T-helper 1 cell treated with Interleukin-12 subunit alpha and Interleukin-12 subunit beta and Interleukin-4 antibody, amounts not matched to agents 30 μg/mL and 1 μg/mL, for 36 hours (primary cell): ENCODE data around the gene FNDC3B.

ENCODE experiments used
- H3K27ac Mint-ChIP-seq: one replicate; pipeline ENCODE4 v1.8.0; 2021; ENCODE audit warnings: mild to moderate bottlenecking, mixed read lengths
- H3K27me3 Mint-ChIP-seq: one replicate; pipeline ENCODE4 v1.8.0; 2021; ENCODE audit warnings: low read depth, mixed read lengths
- H3K36me3 Mint-ChIP-seq: one replicate; pipeline ENCODE4 v1.8.0; 2021; ENCODE audit warnings: low read depth, mixed read lengths
- H3K4me1 Mint-ChIP-seq: one replicate; pipeline ENCODE4 v1.8.0; 2021; ENCODE audit warnings: low read depth, mixed read lengths
- H3K4me3 Mint-ChIP-seq: one replicate; pipeline ENCODE4 v1.8.0; 2021; ENCODE audit warnings: mild to moderate bottlenecking, moderate library complexity, mixed read lengths
- H3K9me3 Mint-ChIP-seq: one replicate; pipeline ENCODE4 v1.8.0; 2021; ENCODE audit warnings: mixed read lengths

FNDC3B gene

DNA sequence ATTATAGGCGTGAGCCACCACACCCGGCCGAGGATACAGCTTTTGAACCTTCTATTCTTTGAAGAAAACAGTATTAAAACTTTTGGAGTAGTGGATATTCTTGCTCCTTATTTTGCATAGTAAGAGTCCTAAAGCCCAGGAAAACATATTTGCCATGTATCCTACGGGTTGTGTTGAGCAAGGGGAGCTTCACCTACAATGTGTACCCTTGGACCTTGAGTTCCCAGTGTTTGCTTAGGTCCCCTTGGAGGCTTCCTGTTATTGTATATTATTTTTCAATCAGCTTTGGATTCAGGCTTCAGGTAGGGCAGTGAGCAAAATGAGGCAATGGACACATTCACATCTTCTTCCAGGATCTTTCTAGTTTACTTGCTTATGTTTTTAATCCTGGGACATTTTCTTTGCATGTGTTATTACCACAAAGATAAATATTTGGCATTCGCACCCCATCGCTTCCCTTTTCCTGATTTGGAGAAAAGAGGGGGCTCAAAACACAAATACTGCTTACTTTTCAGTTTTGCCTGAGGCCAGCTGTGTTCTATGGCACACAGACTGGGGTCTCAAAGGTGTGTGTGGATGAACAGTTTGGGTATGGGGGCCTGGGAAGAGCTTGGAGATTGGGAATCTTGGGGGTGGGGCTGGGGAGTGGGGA, 88.7 kb downstream of the FNDC3B start:
- H3K9me3 Mint-ChIP-seq, result peaks cover 9% of the 10 kb centered on the region
- H3K4me1 Mint-ChIP-seq, result peaks cover 27% of the 10 kb centered on the region
- H3K4me3 Mint-ChIP-seq, result no peak overlapping the region
- no peak overlapping the region for H3K27ac Mint-ChIP-seq
- peaks cover 35% of the 10 kb centered on the region for H3K36me3 Mint-ChIP-seq
- H3K27me3 Mint-ChIP-seq, result no peaks in the 10 kb centered on the region

DNA sequence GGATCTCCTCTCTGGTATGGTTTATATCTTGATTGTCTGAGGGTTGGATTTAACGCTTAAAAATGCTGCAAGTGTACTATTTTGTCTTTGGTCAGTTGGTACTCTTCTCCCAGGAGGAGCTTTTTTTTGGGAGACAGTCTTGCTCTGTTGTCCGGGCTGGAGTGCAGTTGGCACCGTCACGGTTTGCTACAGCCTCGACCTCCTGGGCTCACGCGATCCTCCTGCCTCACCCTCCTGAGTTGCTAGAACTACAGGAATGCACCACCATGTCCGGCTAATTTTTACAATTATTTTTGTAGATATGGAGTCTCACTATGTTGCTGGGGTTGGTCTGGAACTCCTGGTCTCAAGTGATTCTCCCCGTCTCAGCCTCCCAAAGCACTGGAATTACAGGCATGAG, 89.5 kb downstream of the FNDC3B start:
- H3K4me3 Mint-ChIP-seq, result no peak overlapping the region
- H3K27me3 Mint-ChIP-seq, result no peaks in the 10 kb centered on the region
- peaks cover 36% of the 10 kb centered on the region for H3K36me3 Mint-ChIP-seq
- H3K9me3 Mint-ChIP-seq, result peaks cover 9% of the 10 kb centered on the region
- peaks cover 33% of the 10 kb centered on the region for H3K4me1 Mint-ChIP-seq
- H3K27ac Mint-ChIP-seq, result no peak overlapping the region

DNA sequence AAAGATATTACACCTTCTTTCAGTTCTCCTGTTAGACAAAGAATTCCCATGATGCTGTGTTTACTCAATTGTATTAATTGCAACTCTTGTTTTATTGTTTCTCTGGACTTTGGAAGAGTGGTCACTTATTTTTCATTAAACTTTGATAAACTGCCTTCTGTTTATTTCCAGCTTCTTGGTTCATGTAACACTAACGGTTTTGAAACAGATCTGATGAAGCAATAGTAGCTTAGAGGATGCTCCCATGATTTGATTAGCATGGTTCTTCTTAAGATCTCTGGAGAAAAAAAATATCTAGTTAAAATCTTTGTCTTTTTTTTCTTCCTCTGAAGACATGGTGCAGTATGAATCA, 90.1 kb downstream of the FNDC3B start:
- H3K27me3 Mint-ChIP-seq, result no peaks in the 10 kb centered on the region
- H3K4me1 Mint-ChIP-seq, result peaks cover 39% of the 10 kb centered on the region
- peaks cover 39% of the 10 kb centered on the region for H3K36me3 Mint-ChIP-seq
- no peak overlapping the region for H3K4me3 Mint-ChIP-seq
- H3K27ac Mint-ChIP-seq, result peak overlapping the region; percentile 86
- peaks cover 9% of the 10 kb centered on the region for H3K9me3 Mint-ChIP-seq

DNA sequence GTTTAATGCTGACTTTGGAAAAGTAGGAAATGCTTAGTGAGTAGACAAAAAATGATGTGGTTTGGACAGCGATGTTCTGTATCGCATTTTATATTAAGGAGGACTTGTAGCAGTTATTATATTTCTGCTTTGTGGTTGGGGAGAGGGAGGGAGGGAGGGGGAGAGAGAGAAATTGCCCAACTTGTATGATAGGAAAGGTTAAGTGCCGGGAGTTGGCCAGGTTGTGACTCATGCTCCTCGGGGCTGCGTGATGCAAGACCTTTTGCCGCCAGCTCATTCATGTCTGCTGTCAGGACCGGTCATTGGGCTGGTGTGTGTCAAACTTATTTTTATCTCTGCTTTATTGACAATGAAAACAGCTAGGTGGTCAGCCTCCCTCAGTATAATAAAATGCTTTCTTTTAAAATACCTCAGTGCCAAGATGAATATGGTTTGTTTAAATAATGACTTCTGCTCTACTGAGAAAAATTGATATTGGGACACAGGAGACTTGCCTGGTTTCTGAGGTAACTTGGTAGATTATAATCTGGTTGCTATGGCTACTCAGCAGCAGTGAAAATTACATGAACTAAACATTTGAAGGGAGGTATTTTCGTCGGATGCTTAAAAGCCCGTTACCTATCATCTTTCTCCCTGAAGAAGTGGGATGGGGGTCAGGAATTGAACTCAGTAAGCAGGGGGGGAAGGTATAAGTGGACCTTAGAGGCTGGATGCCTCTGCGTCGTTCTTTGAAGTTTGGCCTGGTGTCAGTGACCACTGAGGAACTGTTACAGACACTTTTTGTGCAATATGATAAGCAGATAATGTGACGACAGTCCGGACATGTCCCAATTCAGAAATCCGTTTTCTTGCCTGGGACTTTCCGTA, 90.7 kb downstream of the FNDC3B start:
- H3K4me1 Mint-ChIP-seq, result peaks cover 40% of the 10 kb centered on the region
- no peaks in the 10 kb centered on the region for H3K27me3 Mint-ChIP-seq

DNA sequence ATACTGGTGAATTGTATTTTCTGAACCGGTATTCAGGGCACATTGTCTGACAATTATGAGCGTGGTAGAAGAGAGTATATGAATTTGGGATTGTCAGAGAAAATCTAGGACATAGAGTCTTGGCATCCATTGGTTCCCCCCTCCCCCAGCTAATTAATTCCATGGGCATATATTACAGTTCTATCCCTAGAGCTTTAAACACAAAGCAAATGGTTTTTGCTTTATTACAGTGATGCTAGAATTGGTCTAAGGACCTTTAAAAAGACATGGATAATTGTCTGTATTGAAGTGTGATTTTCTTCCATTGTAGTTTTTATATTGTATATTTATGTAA, 91.3 kb downstream of the FNDC3B start:
- H3K36me3 Mint-ChIP-seq, result peaks cover 33% of the 10 kb centered on the region
- no peaks in the 10 kb centered on the region for H3K27me3 Mint-ChIP-seq
- H3K4me3 Mint-ChIP-seq, result no peak overlapping the region
- peaks cover 45% of the 10 kb centered on the region for H3K4me1 Mint-ChIP-seq
- peaks cover 9% of the 10 kb centered on the region for H3K9me3 Mint-ChIP-seq
- no peak overlapping the region for H3K27ac Mint-ChIP-seq

More for the DNA sequence above, 90.7 kb downstream of the FNDC3B start:
- peak overlapping the region; percentile 32 for H3K4me3 Mint-ChIP-seq
- peaks cover 9% of the 10 kb centered on the region for H3K9me3 Mint-ChIP-seq
- H3K36me3 Mint-ChIP-seq, result peaks cover 33% of the 10 kb centered on the region
- peak overlapping the region; percentile 86 for H3K27ac Mint-ChIP-seq

DNA sequence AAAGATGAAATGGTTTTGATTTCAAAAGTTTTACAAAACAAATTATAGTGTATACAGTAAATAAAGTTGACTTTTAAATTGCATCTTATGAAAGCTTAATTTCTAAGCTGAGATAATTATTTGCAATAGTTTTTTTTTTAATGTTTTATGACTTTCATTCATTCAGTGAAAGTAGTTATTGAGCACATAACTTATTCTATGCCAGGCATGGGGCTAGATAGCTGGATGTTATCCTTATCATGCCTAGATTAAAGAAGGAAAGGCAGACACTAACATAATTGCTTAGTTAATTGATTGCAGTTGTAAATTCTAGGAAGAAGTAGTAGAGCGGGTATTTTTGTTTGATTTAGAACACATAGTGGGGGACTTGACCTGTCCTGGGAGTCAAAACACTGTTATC, 92.4 kb downstream of the FNDC3B start:
- Mint-ChIP-seq H3K27ac (peak overlapping the region; percentile 67), H3K9me3 (peaks cover 9% of the 10 kb centered on the region), H3K4me1 (peaks cover 52% of the 10 kb centered on the region), H3K4me3 (peak overlapping the region; percentile 2), H3K27me3 (no peaks in the 10 kb centered on the region), H3K36me3 (peaks cover 32% of the 10 kb centered on the region)

DNA sequence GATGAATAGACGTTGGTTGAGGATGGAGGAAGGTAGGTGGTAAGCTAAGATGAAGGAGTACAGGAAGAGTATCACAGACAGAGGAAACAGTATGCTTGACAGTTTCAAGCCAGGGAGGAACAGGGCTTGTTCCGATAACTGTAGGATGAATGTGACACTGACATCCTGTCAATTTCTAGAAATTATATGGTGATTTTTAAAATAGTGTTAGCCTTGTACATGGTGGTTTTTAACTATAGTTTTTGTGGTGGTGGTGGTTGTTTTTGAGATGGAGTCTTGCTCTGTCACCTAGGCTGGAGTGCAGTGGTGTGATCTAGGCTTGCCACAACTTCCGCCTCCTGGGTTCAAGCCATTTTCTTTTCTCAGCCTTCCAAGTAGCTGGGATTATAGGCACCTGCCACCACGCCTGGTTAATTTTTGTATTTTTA, 92.8 kb downstream of the FNDC3B start:
- peaks cover 27% of the 10 kb centered on the region for H3K36me3 Mint-ChIP-seq
- peaks cover 9% of the 10 kb centered on the region for H3K9me3 Mint-ChIP-seq
- H3K27me3 Mint-ChIP-seq, result no peaks in the 10 kb centered on the region
- H3K4me1 Mint-ChIP-seq, result peaks cover 50% of the 10 kb centered on the region
- H3K4me3 Mint-ChIP-seq, result peak overlapping the region; percentile 2
- H3K27ac Mint-ChIP-seq, result peak overlapping the region; percentile 67

DNA sequence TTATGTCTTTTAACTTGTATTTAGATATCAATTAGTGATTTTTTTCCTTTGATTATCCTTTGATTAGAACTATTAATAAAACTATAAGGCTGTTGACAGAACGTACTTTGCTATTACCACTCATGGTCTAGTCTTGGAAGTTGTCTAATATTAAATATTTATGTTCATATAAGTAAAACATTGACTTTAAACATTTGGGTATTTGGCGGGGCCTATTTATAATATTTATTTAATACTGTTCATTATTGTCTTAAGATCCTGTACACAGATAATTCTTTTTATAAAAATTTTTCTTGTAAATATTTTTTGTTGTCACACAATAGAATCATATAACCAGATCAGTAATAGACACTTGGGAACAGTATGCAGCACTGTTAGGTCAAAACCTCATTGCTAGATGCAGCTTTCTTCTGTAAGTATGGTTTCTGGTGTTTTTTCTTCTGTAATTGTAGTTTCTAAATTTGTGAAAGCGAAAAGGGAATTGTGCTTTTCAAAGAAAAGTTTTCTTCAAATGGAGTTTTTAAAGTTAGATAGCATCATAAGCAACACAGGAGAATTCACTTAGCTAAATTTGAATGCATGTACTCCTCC, 93.4 kb downstream of the FNDC3B start:
- Mint-ChIP-seq H3K4me3 (no peak overlapping the region), H3K9me3 (peaks cover 9% of the 10 kb centered on the region), H3K27me3 (no peaks in the 10 kb centered on the region), H3K27ac (peak overlapping the region; percentile 29), H3K4me1 (peaks cover 52% of the 10 kb centered on the region), H3K36me3 (peaks cover 27% of the 10 kb centered on the region)

DNA sequence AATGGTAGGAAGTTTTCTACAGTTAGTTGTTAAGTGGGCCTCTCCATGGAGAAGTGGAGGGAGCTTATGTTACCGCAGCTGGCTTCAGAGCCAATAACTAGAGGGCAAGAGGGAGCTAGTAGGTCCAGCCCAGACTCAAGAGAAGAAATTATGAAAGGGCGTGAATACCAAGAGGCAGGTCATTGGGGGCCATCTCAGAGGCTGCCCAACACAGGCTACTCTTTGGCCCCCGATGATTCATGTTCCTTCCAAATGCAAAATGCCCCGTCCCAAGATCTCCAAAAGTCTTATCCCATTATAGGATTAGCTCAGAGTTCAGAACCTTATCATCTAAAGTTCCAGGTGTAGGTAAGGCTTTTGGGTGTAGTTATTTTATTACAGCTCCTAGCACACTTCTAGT, 94.5 kb downstream of the FNDC3B start:
- Mint-ChIP-seq H3K9me3 (peaks cover 9% of the 10 kb centered on the region), H3K27ac (peak overlapping the region; percentile 21), H3K36me3 (peaks cover 27% of the 10 kb centered on the region), H3K4me1 (peaks cover 59% of the 10 kb centered on the region), H3K4me3 (peak overlapping the region; percentile 15), H3K27me3 (no peaks in the 10 kb centered on the region)

DNA sequence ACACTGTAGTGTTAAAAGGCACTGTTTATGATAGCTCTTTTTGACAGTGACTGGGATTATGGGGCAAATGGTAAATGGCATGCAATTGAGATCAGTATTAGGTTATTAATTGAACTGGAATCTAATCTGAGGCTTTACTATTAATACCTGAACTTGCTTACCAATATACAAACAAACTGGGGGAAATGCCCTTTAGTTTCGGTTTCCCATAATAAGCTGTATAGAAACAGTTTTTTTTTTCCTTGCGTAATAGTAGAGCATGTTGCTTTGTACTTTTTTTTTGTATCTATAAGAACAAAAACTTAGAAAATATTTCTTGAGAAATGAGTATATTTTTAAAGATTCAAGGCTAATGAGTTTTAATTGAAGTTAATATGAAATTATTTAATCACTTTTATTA, 95.0 kb downstream of the FNDC3B start:
- Mint-ChIP-seq H3K4me3 (peak overlapping the region; percentile 11), H3K27me3 (no peaks in the 10 kb centered on the region), H3K36me3 (peaks cover 26% of the 10 kb centered on the region), H3K4me1 (peaks cover 60% of the 10 kb centered on the region), H3K27ac (peak overlapping the region; percentile 21), H3K9me3 (peaks cover 9% of the 10 kb centered on the region)

DNA sequence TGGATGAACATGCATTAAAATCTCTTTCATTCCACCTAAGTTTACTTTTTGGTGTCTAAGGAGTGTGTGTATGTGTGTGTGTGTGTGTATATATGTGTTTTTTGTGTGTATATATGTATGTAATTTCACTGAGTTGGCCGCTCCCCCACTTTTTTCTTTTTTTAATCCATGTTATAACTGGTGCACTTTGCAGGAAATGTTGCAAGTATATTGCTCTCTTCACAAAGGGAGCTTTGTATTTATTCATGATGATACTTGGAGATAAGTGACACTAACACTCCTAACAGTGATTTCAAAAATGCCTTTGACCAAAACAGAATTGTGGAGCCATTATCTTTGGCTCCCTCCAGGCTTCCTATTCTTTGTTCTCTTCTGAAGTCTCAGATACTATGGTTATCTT, 95.8 kb downstream of the FNDC3B start:
- H3K4me3 Mint-ChIP-seq, result no peak overlapping the region
- H3K4me1 Mint-ChIP-seq, result peaks cover 58% of the 10 kb centered on the region

DNA sequence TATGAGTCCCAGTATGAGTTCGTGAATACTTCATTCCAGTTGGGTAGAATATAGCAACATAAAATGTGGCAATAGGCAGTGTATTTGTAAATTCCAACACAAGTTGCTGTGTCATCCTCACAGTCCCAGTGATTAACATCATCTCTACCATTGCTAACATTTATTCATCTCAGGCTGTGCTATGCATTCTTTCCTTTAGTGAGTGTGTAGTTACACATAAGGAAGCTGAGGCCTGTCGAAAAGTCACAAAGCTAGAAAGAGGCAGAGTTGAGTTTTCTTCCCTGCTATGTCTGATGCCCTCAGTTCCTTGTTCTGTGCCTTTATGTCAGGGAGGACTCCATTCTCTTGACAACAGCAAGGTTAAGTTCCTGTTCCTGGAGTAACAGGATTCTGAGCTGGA, 96.4 kb downstream of the FNDC3B start:
- Mint-ChIP-seq H3K27me3 (no peaks in the 10 kb centered on the region), H3K4me3 (no peak overlapping the region), H3K4me1 (peaks cover 61% of the 10 kb centered on the region), H3K27ac (peak overlapping the region; percentile 64), H3K9me3 (peaks cover 4% of the 10 kb centered on the region), H3K36me3 (peaks cover 22% of the 10 kb centered on the region)

More for the DNA sequence above, 95.8 kb downstream of the FNDC3B start:
- H3K9me3 Mint-ChIP-seq, result peaks cover 8% of the 10 kb centered on the region
- H3K27ac Mint-ChIP-seq, result peak overlapping the region; percentile 5
- no peaks in the 10 kb centered on the region for H3K27me3 Mint-ChIP-seq
- H3K36me3 Mint-ChIP-seq, result peaks cover 20% of the 10 kb centered on the region

DNA sequence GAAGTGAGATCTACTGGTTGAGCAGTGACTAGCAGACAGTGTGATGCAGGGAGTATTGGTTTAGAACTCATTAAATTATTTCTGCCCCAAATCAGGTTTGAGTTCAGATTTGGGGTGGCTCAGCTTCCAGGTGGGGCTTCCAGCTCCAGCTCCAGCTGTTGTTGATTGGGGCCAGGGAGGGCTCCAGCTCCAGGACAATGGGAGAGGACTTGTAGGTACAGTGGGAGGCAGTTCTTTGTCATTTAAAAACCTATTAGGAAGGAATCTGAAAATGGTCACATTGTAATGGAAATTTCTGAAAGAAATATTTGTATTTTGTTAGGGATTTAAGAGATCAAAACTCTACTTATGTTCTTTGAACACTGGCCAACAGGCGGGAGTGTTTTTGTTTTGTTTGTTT, 97.0 kb downstream of the FNDC3B start:
- Mint-ChIP-seq H3K27me3 (no peaks in the 10 kb centered on the region), H3K36me3 (peaks cover 22% of the 10 kb centered on the region), H3K4me3 (no peak overlapping the region), H3K9me3 (peaks cover 4% of the 10 kb centered on the region), H3K27ac (peak overlapping the region; percentile 64), H3K4me1 (peaks cover 61% of the 10 kb centered on the region)

DNA sequence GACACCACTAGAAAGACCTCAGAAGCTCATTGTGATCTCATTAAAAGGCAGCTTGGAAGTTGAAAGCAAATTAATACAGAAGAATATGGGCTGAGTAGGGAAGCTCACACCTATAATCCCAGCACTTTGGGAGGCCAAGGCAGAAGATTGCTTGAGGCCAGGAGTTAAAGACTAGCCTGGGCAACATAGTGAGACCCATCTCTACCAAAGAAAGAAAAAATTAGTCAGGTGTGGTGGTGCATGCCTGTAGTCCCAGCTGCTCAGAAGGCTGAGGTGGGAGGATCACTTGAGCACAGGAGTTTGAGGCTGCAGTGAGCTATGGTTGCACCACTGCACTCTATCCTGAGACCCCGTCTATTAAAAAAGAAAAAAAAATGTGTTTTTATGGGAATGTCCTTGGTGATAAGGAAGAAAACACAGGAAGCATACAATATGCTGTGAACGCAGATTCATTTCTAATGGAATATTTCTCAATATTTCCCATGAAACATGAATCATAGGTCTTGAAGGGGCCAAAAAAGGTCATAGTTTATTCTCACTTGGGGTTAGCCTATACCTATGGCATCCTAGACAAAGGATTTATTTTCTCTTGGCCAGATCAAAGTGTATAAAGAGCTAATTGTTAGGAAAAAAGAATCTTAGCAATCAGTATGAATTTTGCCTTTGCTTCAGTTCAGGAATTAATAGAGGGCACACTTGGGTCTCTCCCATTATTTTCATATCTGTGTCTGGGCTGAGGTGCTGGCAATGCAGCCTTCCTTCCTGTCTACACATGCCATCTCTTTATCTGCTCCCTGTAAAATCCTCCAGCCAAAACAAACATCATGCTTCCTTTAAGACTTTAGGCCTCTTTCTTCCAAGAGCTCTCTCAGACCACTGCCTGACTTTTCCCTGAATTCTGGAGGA, 98.2 kb downstream of the FNDC3B start:
- no peak overlapping the region for H3K4me3 Mint-ChIP-seq
- peak overlapping the region; percentile 73 for H3K27ac Mint-ChIP-seq
- H3K4me1 Mint-ChIP-seq, result peaks cover 60% of the 10 kb centered on the region
- H3K9me3 Mint-ChIP-seq, result no peaks in the 10 kb centered on the region
- no peaks in the 10 kb centered on the region for H3K27me3 Mint-ChIP-seq
- H3K36me3 Mint-ChIP-seq, result peaks cover 18% of the 10 kb centered on the region
